Uterus (tissue), 4 donors: ENCODE data around the gene PRDM9. TPM values are rescaled to one million over a fixed set of nuclear protein-coding genes. Genes with fewer than 3 reads are reported as not detected.

ENCODE experiments used
- DNase-seq, 2 donors: peaks; one replicate each; pipeline ENCODE4 v3.0.0-alpha.2; 2019 to 2020
- H3K27ac ChIP-seq, 2 donors: fragments of 200-600 bp; sonication (generic); 1 replicate in 1 of 2; 2 replicates in 1 of 2; pipeline ENCODE4 v1.5.1; 2016 to 2018
- H3K27me3 ChIP-seq, 2 donors: fragments of 200-600 bp; sonication (generic); one replicate each; pipeline ENCODE4 v1.5.1; 2018 to 2019; ENCODE audit warnings: control low read depth in 1 of 2
- H3K36me3 ChIP-seq, 2 donors: fragments of 200-600 bp; sonication (generic); one replicate each; pipeline ENCODE4 v1.5.1; 2019; ENCODE audit warnings: control low read depth in 1 of 2
- H3K4me1 ChIP-seq, 2 donors: fragments of 200-600 bp; sonication (generic); one replicate each; pipeline ENCODE4 v1.5.1; 2018 to 2019; ENCODE audit warnings: control low read depth in 1 of 2
- H3K4me3 ChIP-seq, 2 donors: fragments of 200-600 bp; sonication (generic); 1 replicate in 1 of 2; 2 replicates in 1 of 2; pipeline ENCODE4 v1.5.1; 2018 to 2019; ENCODE audit warnings: mild to moderate bottlenecking in 1 of 2
- H3K9me3 ChIP-seq, 2 donors: fragments of 200-600 bp; sonication (generic); one replicate each; pipeline ENCODE4 v1.5.1; 2019; ENCODE audit warnings: control low read depth in 1 of 2
- POLR2A ChIP-seq, 2 donors: fragments of 450-650 bp; IDR thresholded peaks; one replicate each; pipeline ENCODE4 v1.6.1; 2016; ENCODE audit warnings: antibody characterized with exemption in 2 of 2, mild to moderate bottlenecking in 1 of 2, moderate library complexity in 1 of 2
- intact Hi-C: fragments of 100-400 bp; cut with DNase I; formaldehyde crosslinking; loops from one replicate; pipeline ENCODE4 v1.15.1; 2023; ENCODE audit warnings: low total_unique reads
- total RNA-seq, 4 donors: library from RNA; depleted of rRNA in 3 of 4; stranded (reverse); fragments of >200 nt in 3 of 4; gene quantifications; one replicate each; pipeline versions ENCODE4 v1.1.0 to v1.2.4, GENCODE V29; 2014 to 2023
- TF ChIP-seq, protein P1 (sequence below), 4 experiments: fragments of 200-600 bp in 2 of 4; fragments of 450-650 bp in 2 of 4; sonication (generic) in 2 of 4; IDR thresholded peaks; one replicate each; pipeline ENCODE4 v1.5.1; 2016 to 2019; ENCODE audit warnings: antibody characterized with exemption in 4 of 4, mild to moderate bottlenecking in 2 of 4, moderate library complexity in 1 of 4
- donor health status: DM: yes; HTN: yes; CAD: no.

The PRDM9 gene
- total RNA-seq, 4 donors from 2014 or later: 0.14 TPM; not detected in 3

DNA sequence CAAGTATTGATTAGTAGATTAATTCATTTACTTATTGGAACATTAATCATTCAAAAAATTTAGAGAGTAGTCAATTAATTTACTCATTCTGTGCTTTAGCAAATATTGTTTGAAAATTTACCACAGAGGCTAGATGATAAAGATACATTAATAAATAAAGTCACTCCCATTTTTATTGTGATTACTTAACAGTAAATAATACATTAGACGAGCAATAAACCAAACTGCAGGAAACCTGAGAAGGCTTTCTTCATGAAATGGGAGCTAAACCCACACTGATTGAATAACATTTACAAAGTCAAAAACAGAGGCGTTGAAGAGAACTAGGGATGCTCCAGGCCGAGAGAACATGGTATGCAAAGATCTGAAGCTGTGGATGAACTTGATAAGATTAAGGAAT is 38.8 kb upstream of the PRDM9 start:
- no peaks in the 10 kb centered on the region for H3K9me3 ChIP-seq
- H3K4me1 ChIP-seq: no peaks in the 10 kb centered on the region
- DNase-seq: no peak
- intact Hi-C loops: no loop called here
- no peak overlapping the region for H3K4me3 ChIP-seq
- no peaks in the 10 kb centered on the region for H3K27me3 ChIP-seq
- H3K27ac ChIP-seq: no peak overlapping the region
- no peaks in the 10 kb centered on the region for H3K36me3 ChIP-seq
- no peak for TF ChIP-seq POLR2A (IDR thresholded peaks at IDR 0.05)
- TF ChIP-seq, protein P1, sequence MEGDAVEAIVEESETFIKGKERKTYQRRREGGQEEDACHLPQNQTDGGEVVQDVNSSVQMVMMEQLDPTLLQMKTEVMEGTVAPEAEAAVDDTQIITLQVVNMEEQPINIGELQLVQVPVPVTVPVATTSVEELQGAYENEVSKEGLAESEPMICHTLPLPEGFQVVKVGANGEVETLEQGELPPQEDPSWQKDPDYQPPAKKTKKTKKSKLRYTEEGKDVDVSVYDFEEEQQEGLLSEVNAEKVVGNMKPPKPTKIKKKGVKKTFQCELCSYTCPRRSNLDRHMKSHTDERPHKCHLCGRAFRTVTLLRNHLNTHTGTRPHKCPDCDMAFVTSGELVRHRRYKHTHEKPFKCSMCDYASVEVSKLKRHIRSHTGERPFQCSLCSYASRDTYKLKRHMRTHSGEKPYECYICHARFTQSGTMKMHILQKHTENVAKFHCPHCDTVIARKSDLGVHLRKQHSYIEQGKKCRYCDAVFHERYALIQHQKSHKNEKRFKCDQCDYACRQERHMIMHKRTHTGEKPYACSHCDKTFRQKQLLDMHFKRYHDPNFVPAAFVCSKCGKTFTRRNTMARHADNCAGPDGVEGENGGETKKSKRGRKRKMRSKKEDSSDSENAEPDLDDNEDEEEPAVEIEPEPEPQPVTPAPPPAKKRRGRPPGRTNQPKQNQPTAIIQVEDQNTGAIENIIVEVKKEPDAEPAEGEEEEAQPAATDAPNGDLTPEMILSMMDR (IDR thresholded peaks at IDR 0.05): no peak

DNA sequence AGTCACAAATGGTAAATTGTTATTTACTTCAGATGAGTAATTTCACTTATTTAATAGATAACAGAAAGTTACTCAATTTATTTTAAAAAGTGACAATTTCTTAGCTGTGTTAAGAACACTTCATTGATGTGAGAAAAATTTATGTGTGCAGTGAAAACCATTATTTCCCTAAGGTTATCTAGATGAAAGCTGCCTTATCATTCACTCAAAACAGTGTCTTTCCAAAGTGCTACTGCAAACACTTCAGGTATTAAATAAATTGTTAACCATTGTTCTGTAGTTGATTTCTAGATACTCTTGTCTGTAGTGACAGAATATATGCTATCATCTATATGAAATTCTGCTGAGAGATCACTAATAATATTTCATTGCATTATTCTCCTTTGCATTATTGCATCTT is 33.5 kb upstream of the PRDM9 start:
- intact Hi-C loops: no loop called here
- Histone ChIP-seq H3K4me1 (no peaks in the 10 kb centered on the region), H3K27me3 (no peaks in the 10 kb centered on the region), H3K4me3 (no peak overlapping the region), H3K36me3 (no peaks in the 10 kb centered on the region), H3K9me3 (no peaks in the 10 kb centered on the region), H3K27ac (no peak overlapping the region)
- no peak for DNase-seq
- no peak for TF ChIP-seq POLR2A (IDR thresholded peaks at IDR 0.05)
- TF ChIP-seq, protein P1 (IDR thresholded peaks at IDR 0.05): no peak

DNA sequence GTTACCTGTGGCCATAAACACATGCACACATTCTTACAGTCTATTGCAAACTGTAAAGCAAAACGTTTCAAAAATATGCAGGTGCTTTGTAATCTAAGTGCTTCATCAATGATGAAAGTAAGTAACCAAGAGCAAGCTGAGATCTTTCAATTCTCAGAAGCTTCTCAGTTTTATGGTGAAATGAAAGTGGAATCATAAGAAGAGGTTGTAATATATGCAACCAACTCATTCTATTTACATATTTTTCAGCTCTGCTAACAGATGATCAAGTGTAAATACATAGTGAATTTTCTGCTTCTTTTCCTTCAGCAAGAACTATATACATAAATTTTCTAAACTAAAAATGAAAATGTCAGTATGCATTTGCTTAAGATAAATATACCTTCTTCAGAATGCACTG is 33.1 kb upstream of the PRDM9 start:
- intact Hi-C loops: no loop called here
- H3K36me3 ChIP-seq: no peaks in the 10 kb centered on the region
- no peaks in the 10 kb centered on the region for H3K27me3 ChIP-seq
- no peak overlapping the region for H3K4me3 ChIP-seq
- TF ChIP-seq, protein P1 (IDR thresholded peaks at IDR 0.05): no peak
- no peak for TF ChIP-seq POLR2A (IDR thresholded peaks at IDR 0.05)
- no peak for DNase-seq
- H3K27ac ChIP-seq: no peak overlapping the region
- H3K9me3 ChIP-seq: no peaks in the 10 kb centered on the region
- H3K4me1 ChIP-seq: no peaks in the 10 kb centered on the region

DNA sequence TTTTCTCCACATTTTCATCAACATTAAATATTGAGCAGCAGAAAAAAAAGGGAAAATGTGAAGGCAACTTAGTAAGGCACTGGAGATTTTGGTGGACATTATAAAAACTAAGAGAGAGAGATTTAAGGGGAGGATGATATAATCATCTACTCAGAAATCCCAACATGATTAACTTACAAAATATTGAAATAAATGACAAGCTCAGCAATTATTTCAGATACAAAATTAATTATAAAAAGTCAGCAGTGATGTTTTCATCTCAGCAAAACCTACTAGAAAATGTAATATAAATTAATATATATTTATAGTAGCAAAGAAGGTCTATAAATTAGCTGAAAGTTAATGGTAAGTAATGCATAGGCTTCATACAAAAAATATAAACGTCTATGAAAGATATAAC is 30.8 kb upstream of the PRDM9 start:
- H3K9me3 ChIP-seq: no peaks in the 10 kb centered on the region
- no peaks in the 10 kb centered on the region for H3K27me3 ChIP-seq
- DNase-seq: no peak
- no peaks in the 10 kb centered on the region for H3K4me1 ChIP-seq
- no peak overlapping the region for H3K4me3 ChIP-seq
- no peaks in the 10 kb centered on the region for H3K36me3 ChIP-seq
- intact Hi-C loops: no loop called here
- H3K27ac ChIP-seq: no peak overlapping the region
- TF ChIP-seq, protein P1 (IDR thresholded peaks at IDR 0.05): no peak
- no peak for TF ChIP-seq POLR2A (IDR thresholded peaks at IDR 0.05)

DNA sequence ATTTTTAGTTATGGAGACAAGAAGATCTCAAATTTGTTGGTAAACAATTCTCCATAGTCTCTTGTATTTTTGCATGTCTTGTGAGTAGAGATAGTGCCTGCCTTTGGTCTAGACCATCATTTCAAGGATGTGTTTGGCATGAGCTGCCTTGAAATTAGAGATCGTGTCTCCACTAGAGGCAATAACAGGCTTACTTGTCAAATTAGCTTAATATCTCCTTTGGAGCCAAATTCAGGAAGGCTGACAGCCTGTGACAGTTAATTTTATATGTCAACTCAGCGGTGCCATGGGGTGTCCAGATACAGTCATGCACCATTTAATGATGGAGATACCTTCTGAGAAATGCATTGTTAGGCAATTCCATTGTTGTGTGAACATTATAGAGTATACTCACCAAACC is 24.8 kb upstream of the PRDM9 start:
- TF ChIP-seq, protein P1 (IDR thresholded peaks at IDR 0.05): no peak
- TF ChIP-seq POLR2A (IDR thresholded peaks at IDR 0.05): no peak
- H3K4me1 ChIP-seq: no peaks in the 10 kb centered on the region
- no peaks in the 10 kb centered on the region for H3K27me3 ChIP-seq
- intact Hi-C loops: no loop called here
- no peaks in the 10 kb centered on the region for H3K36me3 ChIP-seq
- DNase-seq: no peak
- no peak overlapping the region for H3K27ac ChIP-seq
- no peak overlapping the region for H3K4me3 ChIP-seq
- no peaks in the 10 kb centered on the region for H3K9me3 ChIP-seq
